Activated naive CD8-positive, alpha-beta T cell (primary cell): Measurements from ENCODE around the gene GNAL.
"Not testable (repeated sequence)": the region's sequence is repeated elsewhere in the genome, so short reads cannot be mapped to it uniquely, and the experiment has no call there.

Experiments
- H3K27ac Mint-ChIP-seq: one replicate; pipeline ENCODE4 v1.8.0; 2021; ENCODE audit warnings: mixed read lengths
- H3K27me3 Mint-ChIP-seq: one replicate; pipeline ENCODE4 v1.8.0; 2021; ENCODE audit warnings: mixed read lengths
- H3K36me3 Mint-ChIP-seq: one replicate; pipeline ENCODE4 v1.8.0; 2021; ENCODE audit warnings: mixed read lengths
- H3K4me1 Mint-ChIP-seq: one replicate; pipeline ENCODE4 v1.8.0; 2021; ENCODE audit warnings: low read depth, mixed read lengths
- H3K4me3 Mint-ChIP-seq: one replicate; pipeline ENCODE4 v1.8.0; 2021; ENCODE audit warnings: mild to moderate bottlenecking, mixed read lengths
- H3K9me3 Mint-ChIP-seq: one replicate; pipeline ENCODE4 v1.8.0; 2021; ENCODE audit warnings: low read depth, mixed read lengths

GNAL gene

DNA sequence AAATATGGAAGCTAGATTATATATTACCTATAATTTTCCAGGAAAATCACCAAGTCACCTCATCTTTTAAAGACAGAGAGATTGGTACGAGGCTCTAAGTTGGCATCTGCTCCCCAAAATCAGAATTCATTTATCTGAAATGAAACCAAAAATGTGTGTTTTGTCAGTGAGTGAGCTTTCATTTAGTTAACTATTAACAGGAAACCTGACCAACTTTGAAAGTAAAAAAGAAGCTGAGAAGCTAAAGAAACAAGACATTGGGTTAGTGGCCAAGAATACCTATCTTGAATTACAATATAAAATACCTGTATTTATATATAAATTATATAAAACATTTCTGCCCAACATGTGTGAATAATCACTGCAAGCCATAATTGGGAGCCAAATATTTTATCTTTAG is 217.1 kb downstream of the GNAL start:
- Mint-ChIP-seq H3K4me3 (no peak overlapping the region), H3K4me1 (peaks cover 29% of the 10 kb centered on the region), H3K36me3 (peaks cover 10% of the 10 kb centered on the region), H3K27ac (peak overlapping the region; percentile 10), H3K27me3 (no peaks in the 10 kb centered on the region), H3K9me3 (no peaks in the 10 kb centered on the region)

DNA sequence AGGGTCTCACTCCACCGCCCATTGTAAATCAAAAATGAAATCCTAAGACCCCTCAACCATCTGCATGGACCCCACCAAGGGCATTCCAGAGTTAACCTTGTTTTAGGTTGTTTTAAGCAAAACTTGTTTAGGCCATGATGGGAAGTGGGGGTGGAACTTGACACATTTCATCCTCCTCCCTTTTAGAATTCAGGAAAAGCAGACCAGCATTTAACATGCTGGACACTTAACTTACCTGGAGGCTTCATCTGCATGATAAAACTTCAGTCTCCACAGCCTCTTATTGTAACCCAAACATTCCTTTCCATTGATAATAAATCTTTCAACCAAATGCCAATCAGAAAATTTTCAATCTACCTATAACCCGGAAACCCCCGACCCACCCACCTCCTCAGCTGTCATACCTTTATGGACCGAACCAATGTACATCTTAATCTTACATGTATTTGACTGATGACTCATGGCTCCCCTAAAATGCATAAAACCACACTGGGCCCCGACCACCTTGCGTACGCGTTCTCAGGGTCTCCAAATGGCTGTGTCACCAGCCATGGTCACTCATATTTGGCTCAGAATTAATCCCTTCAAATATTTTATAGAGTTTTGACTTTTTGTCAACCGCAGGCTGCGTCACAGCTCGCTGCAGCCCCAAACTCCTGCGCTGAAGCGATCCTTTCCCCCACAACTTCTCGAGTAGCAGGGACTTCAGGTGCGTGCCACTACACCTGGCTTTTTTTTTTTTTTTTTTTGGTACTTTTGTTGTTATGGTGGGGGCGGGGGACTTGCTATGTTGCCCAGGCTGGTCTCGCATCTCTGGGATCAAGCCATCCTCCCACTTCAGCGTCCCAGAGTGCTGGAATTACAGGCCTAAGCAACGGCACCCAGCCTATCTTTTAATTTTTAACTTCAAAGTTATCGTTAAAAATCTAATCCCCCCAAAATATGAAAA is 218.1 kb downstream of the GNAL start:
- Mint-ChIP-seq H3K27me3 (no peaks in the 10 kb centered on the region), H3K4me1 (peaks cover 25% of the 10 kb centered on the region), H3K27ac (peak overlapping the region; percentile 92), H3K36me3 (peaks cover 6% of the 10 kb centered on the region), H3K9me3 (no peaks in the 10 kb centered on the region), H3K4me3 (peak overlapping the region; percentile 94)

DNA sequence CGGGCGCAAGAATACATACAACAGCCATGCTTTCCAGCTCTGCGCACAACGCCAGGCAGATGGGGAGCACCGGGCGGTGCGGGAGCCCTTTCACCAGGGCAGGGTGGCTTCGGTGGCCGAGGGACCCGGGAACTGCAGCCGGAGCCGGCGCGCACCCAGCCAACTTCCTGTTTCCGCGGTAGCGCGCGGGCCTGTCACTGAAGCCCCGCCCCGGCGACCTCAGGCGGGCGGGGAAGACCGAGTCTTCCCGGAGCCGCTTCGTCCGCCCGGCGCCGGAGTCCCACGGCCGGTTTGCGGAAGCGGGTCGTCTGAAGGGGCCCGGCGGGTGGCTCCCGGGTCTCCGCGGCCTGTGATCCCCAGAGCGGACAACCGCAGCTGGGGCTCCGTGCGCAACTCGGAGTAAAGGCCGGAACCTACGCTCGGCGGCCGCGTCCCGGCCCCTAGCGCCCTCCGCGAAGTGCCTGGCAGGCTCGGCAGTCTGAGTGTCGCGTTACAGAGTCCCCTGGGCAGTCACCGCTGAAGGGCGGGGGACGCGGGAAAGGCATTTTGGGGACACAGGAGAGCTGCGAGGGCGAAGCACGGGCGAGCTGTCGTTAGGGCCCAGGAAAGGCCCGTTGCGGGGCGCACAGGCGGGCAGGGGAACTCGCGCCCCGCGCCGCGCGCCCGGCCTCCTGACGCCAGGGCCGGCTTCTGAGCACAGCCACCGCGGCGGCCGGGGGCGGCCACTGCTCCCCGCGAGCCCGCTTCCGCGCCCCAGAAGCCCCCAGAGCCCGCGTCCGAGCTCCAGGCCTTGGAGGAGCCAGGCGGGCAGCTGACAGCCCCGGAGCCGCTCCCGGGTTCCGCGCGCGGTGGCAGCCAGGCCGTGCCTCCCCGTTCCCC is 219.4 kb downstream of the GNAL start, which contains the start of gene MPPE1:
MPPE1 (minus strand) TSS at position 136 of the 879 bp plus-strand sequence. CDS start 11,053 bp downstream, outside the sequence.
- H3K4me3 Mint-ChIP-seq: peak within 1 kb of the TSS; percentile 94
- H3K4me1 Mint-ChIP-seq: peaks cover 25% of the 10 kb centered on the region
- peaks cover 3% of the 10 kb centered on the region for H3K36me3 Mint-ChIP-seq
- peak within 1 kb of the TSS; percentile 92 for H3K27ac Mint-ChIP-seq
- H3K27me3 Mint-ChIP-seq: no peaks in the 10 kb centered on the region
- H3K9me3 Mint-ChIP-seq: no peaks in the 10 kb centered on the region

DNA sequence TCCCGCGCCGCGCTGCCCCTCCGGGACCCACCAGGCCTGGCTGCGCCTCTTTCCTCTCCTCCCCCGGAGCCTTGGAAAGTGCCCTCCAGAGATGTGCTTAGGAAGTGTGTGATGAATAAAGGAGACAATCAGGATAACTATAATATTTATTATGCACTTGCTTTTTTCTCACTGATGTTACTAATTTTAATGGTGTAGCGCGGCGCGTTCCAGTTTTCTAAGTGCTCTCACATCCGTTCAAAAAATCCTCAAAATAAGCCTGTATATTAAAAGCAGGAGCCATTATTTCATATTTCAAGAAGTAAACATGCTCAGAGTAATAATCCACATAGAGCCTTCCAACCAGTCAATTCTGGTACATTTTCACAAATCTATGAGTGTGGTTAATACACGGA is 220.0 kb downstream of the GNAL start:
- H3K4me1 Mint-ChIP-seq: peaks cover 21% of the 10 kb centered on the region
- H3K27me3 Mint-ChIP-seq: no peaks in the 10 kb centered on the region
- no peaks in the 10 kb centered on the region for H3K36me3 Mint-ChIP-seq
- peak overlapping the region; percentile 82 for H3K27ac Mint-ChIP-seq
- H3K9me3 Mint-ChIP-seq: no peaks in the 10 kb centered on the region
- peak overlapping the region; percentile 87 for H3K4me3 Mint-ChIP-seq

DNA sequence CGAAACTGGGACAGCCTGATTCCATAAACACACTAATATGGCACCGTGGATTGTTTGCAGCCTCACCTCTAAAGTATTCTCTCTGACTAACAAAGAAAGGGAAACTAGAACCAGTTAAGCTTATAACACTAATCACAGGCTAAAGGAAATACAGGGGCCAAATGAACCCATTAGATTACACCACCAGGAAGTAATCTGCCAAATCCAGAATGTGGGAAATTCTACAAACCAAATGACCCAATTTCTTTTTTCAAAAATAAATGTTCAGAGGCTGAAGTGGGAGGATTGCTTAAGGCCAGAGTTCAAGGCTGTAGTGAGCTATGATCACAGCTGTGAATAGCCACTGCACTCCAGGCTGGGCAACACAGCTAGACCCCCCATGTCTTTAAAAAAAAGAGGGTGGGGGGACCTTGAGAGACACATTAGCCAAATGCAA is 220.5 kb downstream of the GNAL start:
- Mint-ChIP-seq H3K4me1 (peaks cover 21% of the 10 kb centered on the region), H3K9me3 (no peaks in the 10 kb centered on the region), H3K27me3 (no peaks in the 10 kb centered on the region), H3K36me3 (no peaks in the 10 kb centered on the region), H3K27ac (peak overlapping the region; percentile 82), H3K4me3 (peak overlapping the region; percentile 87)

DNA sequence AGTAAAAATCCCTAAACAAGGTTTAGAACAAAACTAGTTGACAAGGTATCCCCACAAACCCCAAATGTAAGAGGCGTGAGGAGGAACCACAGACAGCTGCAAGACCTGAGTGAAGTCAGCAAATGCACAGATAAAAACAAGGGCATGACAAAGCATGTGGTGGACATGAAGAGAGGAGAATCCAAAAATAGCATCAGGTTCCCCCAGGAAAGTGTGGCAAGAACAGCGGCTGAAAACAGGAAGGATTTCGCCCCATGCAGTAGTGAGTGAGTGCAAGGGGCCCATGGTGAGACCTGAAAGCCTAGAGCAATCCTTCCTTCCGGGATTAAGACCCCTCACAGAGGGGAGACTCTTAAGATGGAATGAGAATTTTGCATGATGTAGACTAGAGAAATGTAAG is 227.8 kb downstream of the GNAL start:
- not testable (repeated sequence) for H3K27me3 Mint-ChIP-seq, H3K36me3 Mint-ChIP-seq, H3K4me3 Mint-ChIP-seq, H3K4me1 Mint-ChIP-seq, H3K27ac Mint-ChIP-seq, H3K9me3 Mint-ChIP-seq

DNA sequence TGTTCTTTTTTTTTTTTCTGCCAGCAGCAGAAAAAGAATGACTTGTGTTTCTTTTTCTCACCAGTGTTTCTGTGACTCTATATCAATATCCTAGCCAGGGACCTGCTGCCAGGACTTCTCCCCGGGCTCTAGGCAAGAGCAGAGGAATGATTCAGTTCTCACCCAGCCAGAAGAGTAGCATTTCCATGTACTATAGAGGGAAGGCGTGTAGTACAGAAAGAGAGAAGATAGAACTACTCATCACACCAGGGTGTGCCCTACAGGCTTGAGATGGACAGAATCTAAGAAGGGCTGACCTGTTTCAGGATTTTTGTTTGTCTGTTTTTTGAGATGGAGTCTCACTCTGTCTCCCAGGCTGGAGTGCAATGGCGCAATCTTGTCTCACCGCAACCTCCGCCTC is 230.5 kb downstream of the GNAL start:
- not testable (repeated sequence) for H3K27ac Mint-ChIP-seq, H3K27me3 Mint-ChIP-seq, H3K36me3 Mint-ChIP-seq, H3K4me3 Mint-ChIP-seq, H3K9me3 Mint-ChIP-seq, H3K4me1 Mint-ChIP-seq

DNA sequence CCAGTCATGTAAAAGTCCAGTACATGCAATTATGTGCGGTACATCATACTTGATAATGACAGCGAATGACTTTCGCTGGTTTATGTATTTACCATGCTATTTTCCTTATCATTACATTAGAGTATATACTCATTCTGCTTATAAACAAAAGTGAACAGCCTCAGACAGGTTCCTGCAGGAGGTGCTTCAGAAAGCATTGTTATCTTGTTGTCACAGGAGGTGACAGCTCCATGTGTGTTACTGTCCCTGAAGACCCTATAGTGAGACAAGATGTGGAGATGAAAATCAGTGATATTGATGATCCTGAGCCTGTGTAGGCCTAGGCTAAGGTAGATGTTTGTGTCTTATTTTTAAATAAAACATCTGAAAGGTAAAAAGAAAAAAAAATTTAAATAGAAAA is 234.4 kb downstream of the GNAL start:
- H3K4me1 Mint-ChIP-seq: no peaks in the 10 kb centered on the region
- H3K36me3 Mint-ChIP-seq: no peaks in the 10 kb centered on the region
- no peak overlapping the region for H3K4me3 Mint-ChIP-seq

DNA sequence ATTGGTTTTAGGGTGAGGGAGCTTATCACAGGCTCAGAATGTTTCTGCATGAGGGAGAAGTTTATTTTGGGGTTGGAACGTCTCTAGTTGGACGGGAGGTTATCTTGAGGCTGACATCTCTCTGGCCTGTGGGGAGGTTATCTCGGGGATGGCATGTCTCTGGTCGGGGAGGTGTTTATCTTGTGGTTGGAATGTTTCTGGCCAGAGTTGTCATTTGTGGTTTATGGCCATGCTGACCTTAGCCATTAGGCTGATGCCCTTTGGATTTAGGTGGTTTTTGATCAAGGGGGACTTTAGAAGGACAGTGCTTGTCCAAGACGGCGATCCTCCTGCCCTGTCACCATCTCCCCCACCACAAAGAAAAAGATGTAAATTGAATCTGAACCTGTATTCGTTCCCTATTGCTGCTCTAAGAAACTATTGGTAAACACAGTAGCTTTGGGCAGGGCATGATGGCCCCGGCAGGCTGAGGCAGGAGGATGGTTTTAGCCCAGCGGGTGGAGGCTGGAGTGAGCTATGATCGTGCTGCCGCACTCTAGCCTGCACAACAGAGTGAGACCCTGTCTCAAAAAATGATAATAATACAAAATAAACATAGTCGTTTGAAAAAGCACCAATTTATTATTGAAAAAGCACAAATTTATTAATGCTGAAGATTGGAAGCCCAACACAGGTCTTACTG is 236.9 kb downstream of the GNAL start:
- Mint-ChIP-seq H3K4me3 (no peak overlapping the region), H3K36me3 (no peaks in the 10 kb centered on the region), H3K27me3 (no peaks in the 10 kb centered on the region), H3K9me3 (no peaks in the 10 kb centered on the region), H3K4me1 (no peaks in the 10 kb centered on the region), H3K27ac (no peak overlapping the region)

More for the DNA sequence above, 234.4 kb downstream of the GNAL start:
- H3K27ac Mint-ChIP-seq: no peak overlapping the region
- no peaks in the 10 kb centered on the region for H3K27me3 Mint-ChIP-seq
- no peaks in the 10 kb centered on the region for H3K9me3 Mint-ChIP-seq

DNA sequence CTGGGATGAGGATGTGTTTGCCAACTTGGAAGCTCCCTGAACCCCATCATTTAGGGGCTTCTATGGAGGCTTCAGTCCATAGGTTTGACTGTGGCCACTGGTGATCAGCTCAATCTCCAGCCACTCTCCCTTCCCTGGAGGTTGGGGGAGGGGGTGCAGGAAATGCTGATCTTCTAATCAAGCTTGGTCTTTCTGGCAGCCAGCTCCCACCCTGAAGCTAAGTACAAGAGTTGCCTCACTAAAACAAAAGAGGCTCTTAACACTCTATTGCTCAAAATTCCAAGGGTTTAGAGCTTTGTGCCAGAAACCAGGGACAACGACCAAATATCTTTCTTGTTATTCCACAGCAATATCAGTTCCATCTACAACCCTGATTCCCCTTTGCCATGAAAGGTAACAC is 238.4 kb downstream of the GNAL start:
- Mint-ChIP-seq H3K27ac (no peak overlapping the region), H3K9me3 (no peaks in the 10 kb centered on the region), H3K4me3 (no peak overlapping the region), H3K4me1 (no peaks in the 10 kb centered on the region), H3K27me3 (no peaks in the 10 kb centered on the region), H3K36me3 (no peaks in the 10 kb centered on the region)

DNA sequence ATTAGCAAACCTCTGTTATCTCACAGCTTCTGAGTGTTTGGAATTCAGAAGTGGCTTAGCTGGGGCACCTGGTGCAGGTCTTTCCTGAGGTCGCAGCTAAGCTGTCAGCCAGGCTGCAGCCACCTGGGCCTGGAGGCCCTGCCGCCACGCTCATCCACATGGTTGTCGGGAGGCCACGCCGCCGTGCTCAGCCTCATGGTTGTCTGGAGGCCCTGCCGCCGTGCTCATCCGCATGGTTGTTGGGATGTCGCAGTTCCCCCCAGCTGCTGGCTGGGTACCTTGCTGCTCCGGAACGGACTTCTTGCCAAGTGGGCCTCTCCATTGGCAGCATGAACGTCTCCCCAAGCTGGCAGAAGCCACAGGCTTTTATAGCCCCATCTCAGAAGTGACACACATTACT is 243.3 kb downstream of the GNAL start:
- Mint-ChIP-seq H3K36me3 (no peaks in the 10 kb centered on the region), H3K4me1 (no peaks in the 10 kb centered on the region), H3K27me3 (no peaks in the 10 kb centered on the region), H3K4me3 (no peak overlapping the region), H3K9me3 (no peaks in the 10 kb centered on the region), H3K27ac (no peak overlapping the region)
